ENCODE measurements around the gene GOPC. TPM values are rescaled to one million over a fixed set of nuclear protein-coding genes. Genes with fewer than 3 reads are reported as not detected.
A peak's percentile ranks its signal among the peaks of the same experiment; 100 is the strongest.

Gene GOPC
- total RNA-seq, 1 donor from 2014 or later: 46.1 TPM

GRCh38 chr6:117568831-117569410 is 33.4 kb downstream of the GOPC start:
- Mint-ChIP-seq H3K4me1 (no peaks in the 10 kb centered on the region), H3K9me3 (no peaks in the 10 kb centered on the region), H3K27me3 (ENCODE audit: low read depth) (no peaks in the 10 kb centered on the region), H3K27ac (no peak overlapping the region), H3K4me3 (no peak overlapping the region), H3K36me3 (peaks cover 32% of the 10 kb centered on the region)
- no peak for DNase-seq (ENCODE audit: low spot score in 2 of 2, unreplicated experiment in 2 of 2)
- TF ChIP-seq CTCF (IDR thresholded peaks at IDR 0.05; ENCODE audit: unreplicated experiment): no peak

GRCh38 chr6:117568247-117568646 is 34.1 kb downstream of the GOPC start:
- no peak for DNase-seq (ENCODE audit: low spot score in 2 of 2, unreplicated experiment in 2 of 2)
- Mint-ChIP-seq H3K4me3 (no peak overlapping the region), H3K36me3 (peaks cover 28% of the 10 kb centered on the region), H3K27ac (no peak overlapping the region), H3K27me3 (ENCODE audit: low read depth) (no peaks in the 10 kb centered on the region), H3K9me3 (no peaks in the 10 kb centered on the region), H3K4me1 (no peaks in the 10 kb centered on the region)
- TF ChIP-seq CTCF (IDR thresholded peaks at IDR 0.05; ENCODE audit: unreplicated experiment): no peak

GRCh38 chr6:117564681-117565080 is 37.6 kb downstream of the GOPC start:
- Mint-ChIP-seq H3K4me3 (no peak overlapping the region), H3K36me3 (peaks cover 18% of the 10 kb centered on the region), H3K9me3 (no peaks in the 10 kb centered on the region), H3K27me3 (ENCODE audit: low read depth) (no peaks in the 10 kb centered on the region), H3K27ac (no peak overlapping the region), H3K4me1 (peaks cover 16% of the 10 kb centered on the region)
- no peak for TF ChIP-seq CTCF (IDR thresholded peaks at IDR 0.05; ENCODE audit: unreplicated experiment)
- no peak for DNase-seq (ENCODE audit: low spot score in 2 of 2, unreplicated experiment in 2 of 2)

GRCh38 chr6:117561128-117561527 is 41.2 kb downstream of the GOPC start:
- Mint-ChIP-seq H3K4me1 (peaks cover 22% of the 10 kb centered on the region), H3K36me3 (peaks cover 7% of the 10 kb centered on the region), H3K27ac (peak overlapping the region; percentile 73), H3K4me3 (no peak overlapping the region), H3K9me3 (no peaks in the 10 kb centered on the region), H3K27me3 (ENCODE audit: low read depth) (no peaks in the 10 kb centered on the region)
- no peak for TF ChIP-seq CTCF (IDR thresholded peaks at IDR 0.05; ENCODE audit: unreplicated experiment)
- DNase-seq (ENCODE audit: low spot score in 2 of 2, unreplicated experiment in 2 of 2): no peak

GRCh38 chr6:117559299-117559698 is 43.0 kb downstream of the GOPC start:
- H3K27me3 Mint-ChIP-seq (ENCODE audit: low read depth): no peaks in the 10 kb centered on the region
- no peak for DNase-seq (ENCODE audit: low spot score in 2 of 2, unreplicated experiment in 2 of 2)
- H3K4me1 Mint-ChIP-seq: peaks cover 22% of the 10 kb centered on the region
- H3K36me3 Mint-ChIP-seq: peaks cover 5% of the 10 kb centered on the region
- no peak overlapping the region for H3K4me3 Mint-ChIP-seq
- no peak for TF ChIP-seq CTCF (IDR thresholded peaks at IDR 0.05; ENCODE audit: unreplicated experiment)
- no peaks in the 10 kb centered on the region for H3K9me3 Mint-ChIP-seq
- H3K27ac Mint-ChIP-seq: no peak overlapping the region

GRCh38 chr6:117558818-117559217 is 43.5 kb downstream of the GOPC start:
- Mint-ChIP-seq H3K4me3 (no peak overlapping the region), H3K27me3 (ENCODE audit: low read depth) (no peaks in the 10 kb centered on the region), H3K27ac (no peak overlapping the region), H3K4me1 (peaks cover 22% of the 10 kb centered on the region), H3K9me3 (no peaks in the 10 kb centered on the region), H3K36me3 (peaks cover 5% of the 10 kb centered on the region)
- TF ChIP-seq CTCF (IDR thresholded peaks at IDR 0.05; ENCODE audit: unreplicated experiment): no peak
- no peak for DNase-seq (ENCODE audit: low spot score in 2 of 2, unreplicated experiment in 2 of 2)
